Sciatic nerve (tissue), 2 donors: ENCODE measurements around the gene SFI1. TPM values are rescaled to one million over a fixed set of nuclear protein-coding genes. Genes with fewer than 3 reads are reported as not detected.
"Not testable (repeated sequence)": the region's sequence is repeated elsewhere in the genome, so short reads cannot be mapped to it uniquely, and the experiment has no call there.

Experiments
- ATAC-seq: fragments of 200-7000 bp; cut with Tn5 transposase; one replicate; pipeline ENCODE4 v1.9.1; 2020; ENCODE audit warnings: mild to moderate bottlenecking, moderate library complexity
- DNase-seq: peaks from one replicate; pipeline ENCODE4 v3.0.0-alpha.2; 2020; ENCODE audit warnings: low spot score
- intact Hi-C: fragments of 100-400 bp; cut with DNase I; formaldehyde crosslinking; loops from one replicate; pipeline ENCODE4 v1.14.2; 2022
- microRNA-seq: library from miRNA; unstranded; fragments of <30 nt; microRNA quantifications from one replicate; pipeline ENCODE4 v1.2.0, GENCODE V29; 2020
- total RNA-seq: library from RNA; stranded (reverse); fragmentation: NEBNext Ultra II Directional; extraction: Animal tissue kit (Norgen Biotek cat#: 25700); gene quantifications from one replicate; pipeline ENCODE4 v1.2.1, GENCODE V29; 2021
- donor health status: DM: no; HTN: no; CAD: no.
- donor health status: DM: no; HTN: no; CAD: no.

SFI1 gene
- total RNA-seq, 1 donor from 2014 or later = 49.8 TPM

DNA sequence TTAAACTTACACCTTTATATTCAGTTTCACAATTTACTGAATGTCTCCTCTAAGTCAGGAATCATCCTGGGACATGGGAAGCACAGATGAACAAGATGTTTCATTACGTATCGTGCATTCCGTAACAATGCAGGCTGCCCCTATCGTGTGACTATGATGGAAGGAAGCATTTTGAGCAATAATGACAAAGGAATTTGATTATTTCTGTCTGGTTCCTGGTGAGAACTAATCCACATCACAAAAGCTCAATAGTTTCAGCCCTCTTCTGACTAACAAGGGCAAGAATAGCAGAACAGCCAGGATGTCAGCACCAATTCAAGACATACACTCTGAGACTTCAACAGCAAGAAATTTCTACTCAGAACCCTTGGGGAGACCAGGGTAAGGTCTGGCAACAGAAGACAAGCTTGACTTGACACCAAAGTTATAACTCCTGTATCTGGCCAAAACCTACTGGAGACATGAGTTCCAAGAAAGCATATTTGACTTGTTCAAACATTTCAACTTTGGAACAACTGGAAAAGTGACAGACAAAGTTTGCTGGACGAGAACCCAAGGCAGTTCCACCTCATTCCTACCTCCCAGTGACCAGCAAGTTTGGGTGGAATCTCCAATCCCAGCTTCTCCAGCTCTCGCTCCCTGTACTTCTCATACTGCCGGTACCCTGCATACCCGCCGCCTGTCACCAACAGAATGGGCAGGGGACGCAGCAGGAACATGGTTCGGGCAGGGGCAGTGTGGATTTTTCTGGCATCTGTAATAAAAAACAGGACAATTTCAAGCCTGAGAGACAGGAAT, 151.4 kb downstream of the SFI1 start:
- intact Hi-C loops = no loop called here

DNA sequence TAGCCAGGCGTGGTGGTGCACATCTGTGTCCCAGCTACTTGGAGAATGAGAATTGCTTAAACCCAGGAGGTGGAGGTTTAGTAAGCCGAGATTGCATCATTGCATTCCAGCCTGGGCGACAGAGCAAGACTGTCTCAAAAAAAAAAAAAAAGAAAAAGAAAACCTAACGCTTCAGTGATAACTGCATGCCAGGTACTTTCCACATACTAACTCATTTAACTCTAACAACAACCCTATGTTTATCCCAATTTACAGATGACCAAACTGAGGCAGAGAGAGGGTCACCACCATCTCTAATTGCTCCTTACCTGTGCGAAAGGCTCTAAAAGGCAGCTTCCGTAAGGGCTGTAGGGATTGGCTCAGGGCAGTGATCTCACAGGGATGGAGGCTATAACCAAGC, 154.1 kb downstream of the SFI1 start:
- DNase-seq (no peak), ATAC-seq (no peak)
- intact Hi-C loops = no loop called here

More for the DNA sequence above, 151.4 kb downstream of the SFI1 start:
- DNase-seq (no peak), ATAC-seq (no peak)

DNA sequence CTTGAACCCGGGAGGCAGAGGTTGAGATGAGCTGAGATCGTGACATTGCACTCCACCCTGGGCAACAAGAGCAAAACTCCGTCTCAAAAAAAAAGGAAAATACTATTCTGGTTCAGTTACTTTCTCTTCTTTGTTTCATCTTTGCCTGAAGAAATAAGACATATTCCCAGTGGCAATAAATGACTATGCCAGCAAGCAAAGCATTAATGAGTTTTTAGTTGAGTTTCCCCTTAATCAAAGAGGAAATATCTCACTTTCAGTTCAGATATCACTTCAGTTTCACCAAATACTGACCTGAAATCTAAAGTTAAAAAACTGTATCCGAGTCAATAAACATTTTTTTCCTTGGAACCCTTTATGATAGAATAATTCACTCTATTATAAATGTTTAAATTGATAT, 155.3 kb downstream of the SFI1 start:
- intact Hi-C loops = no loop called here
- no peak for DNase-seq
- no peak for ATAC-seq

DNA sequence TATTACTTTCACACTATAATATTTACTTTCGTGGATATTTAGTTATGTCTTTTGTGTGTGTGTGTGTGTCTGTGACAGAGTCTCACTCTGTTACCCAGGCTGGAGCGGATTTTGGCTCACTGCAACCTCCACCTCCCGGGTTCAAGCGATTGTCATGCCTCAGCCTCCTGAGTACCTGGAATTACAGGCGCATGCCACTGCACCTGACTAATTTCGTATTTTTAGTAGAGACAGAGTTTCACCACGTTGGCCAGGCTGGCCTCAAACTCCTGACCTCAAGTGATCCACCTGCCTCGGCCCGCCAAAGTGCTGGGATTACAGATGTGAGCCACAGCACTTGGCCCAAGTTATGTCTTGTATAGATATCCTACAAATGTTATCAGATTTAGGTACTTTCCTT, 155.8 kb downstream of the SFI1 start:
- intact Hi-C loops = no loop called here
- DNase-seq = no peak
- ATAC-seq = no peak

DNA sequence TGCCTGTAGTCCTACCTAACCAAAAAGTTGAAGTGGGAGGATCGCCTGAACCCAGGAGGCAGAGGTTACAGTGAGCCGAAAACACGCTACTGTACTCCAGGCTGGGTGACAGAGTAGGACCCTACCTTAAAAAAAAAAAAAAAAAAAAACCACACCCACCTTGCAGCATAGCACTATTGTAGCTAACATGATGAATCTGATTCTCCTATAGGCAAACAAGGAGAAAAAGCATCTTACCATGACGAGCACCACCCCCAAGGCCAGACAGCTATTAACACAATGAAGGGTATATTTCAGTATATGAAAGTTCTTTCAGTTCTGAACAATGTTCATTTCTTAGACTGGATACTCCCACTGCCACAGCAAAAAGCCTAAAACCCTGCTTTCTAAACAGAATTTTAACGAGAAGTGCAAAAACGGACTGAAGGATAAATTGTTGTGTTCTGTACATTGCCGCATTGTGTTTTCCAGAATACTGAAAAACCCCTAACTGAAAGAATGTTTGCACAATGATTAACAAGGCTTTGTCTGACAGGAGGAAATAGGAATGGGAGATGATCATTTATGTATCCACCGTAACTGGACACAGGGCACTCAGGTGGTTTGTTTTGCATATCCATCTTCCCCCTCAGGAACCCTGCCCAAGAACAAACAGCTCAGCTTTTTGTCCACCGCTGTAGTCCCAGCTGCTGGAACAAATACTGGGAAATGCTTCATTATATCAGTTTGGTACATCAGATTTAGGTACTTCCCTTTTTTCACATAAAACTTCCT, 156.8 kb downstream of the SFI1 start:
- peak; percentile 44 for ATAC-seq
- intact Hi-C loops = no loop called here
- DNase-seq = no peak

GRCh38 chr22:31653944-31654343, 157.6 kb downstream of the SFI1 start:
- ATAC-seq = no peak
- no peak for DNase-seq
- intact Hi-C loops = no loop called here

DNA sequence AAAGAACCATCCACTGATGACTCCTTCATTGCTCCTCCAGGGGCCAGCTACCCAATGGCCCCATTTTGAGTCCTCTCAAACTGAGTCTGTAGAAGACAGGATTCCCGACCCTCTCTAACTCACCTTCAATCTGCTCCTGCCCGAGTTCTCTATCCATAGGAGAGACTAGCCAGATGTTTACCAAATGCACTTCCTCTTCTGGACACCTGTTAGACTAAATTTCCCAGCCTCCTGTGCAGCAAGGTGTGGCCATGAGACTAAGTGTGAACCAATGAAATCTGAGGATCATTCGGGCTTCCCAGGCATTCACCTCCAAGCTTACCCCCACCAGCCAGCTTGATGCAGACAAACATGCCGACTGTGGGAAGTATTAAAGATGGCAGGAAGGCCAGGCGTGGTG, 158.1 kb downstream of the SFI1 start:
- ATAC-seq = no peak
- no peak for DNase-seq
- intact Hi-C loops = no loop called here

GRCh38 chr22:31659246-31659645, 162.9 kb downstream of the SFI1 start:
- intact Hi-C loops = no loop called here
- DNase-seq = no peak
- ATAC-seq = no peak

GRCh38 chr22:31660860-31661341, 164.6 kb downstream of the SFI1 start:
- ATAC-seq, intact Hi-C loops, DNase-seq: not testable (repeated sequence)

GRCh38 chr22:31661851-31662667, 165.7 kb downstream of the SFI1 start, which contains the start of gene PISD:
Gene PISD (minus strand): TSS chr22:31662215. CDS start chr22:31662208, 7 bp downstream.
- intact Hi-C loops = no loop called here
- ATAC-seq (peak; percentile 100), DNase-seq (peak; percentile 97)

GRCh38 chr22:31662668-31663037, 166.3 kb downstream of the SFI1 start:
- ATAC-seq (no peak), DNase-seq (no peak)
- intact Hi-C loops = no loop called here

Small RNA genes lying within 50 kb of the gene (microRNA-seq; reads per million reads assigned to microRNA genes)
- not detected for gene MIR7109

Other genes with a start within 250 kb of the SFI1 start
- gene PIK3IP1, start 204.0 kb upstream of the SFI1 start, total RNA-seq = 58.5 TPM
- gene PATZ1, start 150.2 kb upstream of the SFI1 start, total RNA-seq = 20.3 TPM
- gene DRG1, start 96.9 kb upstream of the SFI1 start, total RNA-seq = 41.5 TPM
- 38.9 TPM for gene EIF4ENIF1, start 6.7 kb upstream of the SFI1 start, total RNA-seq
- gene PISD, start 165.7 kb downstream of the SFI1 start, total RNA-seq = 49.0 TPM